Measurements from ENCODE around the gene LHX2.

- no peak for TF ChIP-seq CTCF (IDR thresholded peaks at IDR 0.05)
- no peak for TF ChIP-seq POLR2A (IDR thresholded peaks at IDR 0.05)
Measured at GRCh38 chr9:123974471-123974870, 37.1 kb upstream of the LHX2 start.
